PC-3 (cell line): ENCODE results near the gene TFAP2B. TPM values are rescaled to one million over a fixed set of nuclear protein-coding genes. Genes with fewer than 3 reads are reported as not detected.

ENCODE experiments used
- ATAC-seq: fragments of 200-7000 bp; cut with Tn5 transposase; 2 replicates; pipeline ENCODE4 v1.9.1; 2020; ENCODE audit warnings: mild to moderate bottlenecking, moderate library complexity
- BruUV-seq: library from RNA; stranded (reverse); fragments of 400-500 nt; replicated peaks from 2 replicates; lab custom pipeline; 2021; lab: Mats Ljungman, UMichigan
- CTCF ChIA-PET: fragments of 300-600 bp; sonication (Branson Sonifier 250); formaldehyde crosslinking; loops from one replicate; lab custom pipeline; 2022; ENCODE audit warnings: antibody characterized with exemption; lab: Charles Lee
- POLR2A ChIA-PET: fragments of 300-600 bp; sonication (Branson Sonifier 250); formaldehyde crosslinking; loops from one replicate; lab custom pipeline; 2022; ENCODE audit warnings: antibody characterized with exemption; ENCODE audit not compliant: unreplicated experiment; lab: Charles Lee
- DNase-seq: peaks from one replicate; pipeline ENCODE4 v3.0.0-alpha.2; 2015
- H2AFZ ChIP-seq: fragments of 300-600 bp; sonication (generic); 2 replicates; pipeline ENCODE4 v1.6.0; 2016; ENCODE audit warnings: antibody characterized with exemption, low read length
- H3F3A ChIP-seq: fragments of 300-600 bp; sonication (generic); one replicate; pipeline ENCODE4 v1.6.0; 2017; ENCODE audit warnings: antibody characterized with exemption, low read length, control low read depth, mild to moderate bottlenecking; ENCODE audit not compliant: unreplicated experiment
- H3K27ac ChIP-seq: fragments of 300-600 bp; sonication (generic); 2 replicates; pipeline ENCODE4 v1.5.1; 2016; ENCODE audit warnings: mild to moderate bottlenecking, low read length
- H3K27me3 ChIP-seq: fragments of 300-600 bp; sonication (generic); 2 replicates; pipeline ENCODE4 v1.6.1; 2016; ENCODE audit warnings: low read length, mixed read lengths
- H3K36me3 ChIP-seq: fragments of 300-600 bp; sonication (generic); 2 replicates; pipeline ENCODE4 v1.6.1; 2016; ENCODE audit warnings: low read depth, mixed run types, low read length, mixed read lengths
- H3K4me1 ChIP-seq: fragments of 300-600 bp; sonication (generic); 2 replicates; pipeline ENCODE4 v1.5.1; 2016; ENCODE audit warnings: low read length; ENCODE audit not compliant: insufficient read depth
- H3K4me2 ChIP-seq: fragments of 300-600 bp; sonication (generic); 2 replicates; pipeline ENCODE4 v1.6.0; 2016; ENCODE audit warnings: low read length
- H3K4me3 ChIP-seq: fragments of 300-600 bp; sonication (generic); 2 replicates; pipeline ENCODE4 v1.5.1; 2016; ENCODE audit warnings: mild to moderate bottlenecking, low read length, mixed read lengths
- H3K79me2 ChIP-seq: fragments of 300-600 bp; sonication (generic); 2 replicates; pipeline ENCODE4 v1.6.1; 2017; ENCODE audit warnings: low read length, mixed read lengths
- H3K9ac ChIP-seq: fragments of 300-600 bp; sonication (generic); 2 replicates; pipeline ENCODE4 v1.6.0; 2016; ENCODE audit warnings: mild to moderate bottlenecking, low read length
- H3K9me2 ChIP-seq: fragments of 300-600 bp; sonication (generic); replicated peaks from 2 replicates; pipeline ENCODE4 v1.6.1; 2016; ENCODE audit warnings: mixed run types, low read length, mixed read lengths
- H3K9me3 ChIP-seq: fragments of 300-600 bp; sonication (generic); 2 replicates; pipeline ENCODE4 v1.6.1; 2016; ENCODE audit warnings: low read length, mixed read lengths
- H4K20me1 ChIP-seq: fragments of 300-600 bp; sonication (generic); 2 replicates; pipeline ENCODE4 v1.6.1; 2016; ENCODE audit warnings: low read length, mixed read lengths
- CTCF ChIP-seq: fragments of 300-600 bp; sonication (generic); conservative IDR thresholded peaks from 2 replicates; pipeline ENCODE4 v1.5.1; 2017; ENCODE audit warnings: antibody characterized with exemption, low read depth, mild to moderate bottlenecking, low read length
- EZH2 ChIP-seq: fragments of 300-600 bp; sonication (generic); IDR thresholded peaks from one replicate; pipeline ENCODE4 v1.6.1; 2017; ENCODE audit warnings: antibody characterized with exemption, mild to moderate bottlenecking, low read length; ENCODE audit not compliant: unreplicated experiment
- EZH2phosphoT487 ChIP-seq: fragments of 300-600 bp; sonication (generic); IDR thresholded peaks from 2 replicates; pipeline ENCODE4 v1.6.1; 2018; ENCODE audit warnings: mild to moderate bottlenecking, antibody characterized with exemption, low read length, borderline replicate concordance
- intact Hi-C: fragments of 100-400 bp; cut with micrococcal nuclease; formaldehyde crosslinking; loops from 2 replicates; pipeline ENCODE4 v1.9.0; 2023
- total RNA-seq: library from RNA; depleted of rRNA; stranded (reverse); fragments of >200 nt; gene quantifications from 2 replicates; pipeline ENCODE4 v1.2.3, GENCODE V29; 2014

The TFAP2B gene
- total RNA-seq, 1 experiment from 2014 or later: not detected

- ATAC-seq (no peak), DNase-seq (no peak)
- no peaks in the 10 kb centered on the region for H3K36me3 ChIP-seq
- BruUV-seq: no TSS peak
- H3K79me2 ChIP-seq: no peaks in the 10 kb centered on the region
- no peak overlapping the region for H3K4me3 ChIP-seq
- H3K9me3 ChIP-seq: no peaks in the 10 kb centered on the region
- H3K27me3 ChIP-seq: no peaks in the 10 kb centered on the region
- H3K4me2 ChIP-seq: no peak overlapping the region
- no peak overlapping the region for H2AFZ ChIP-seq
- H3K9me2 ChIP-seq: no peaks in the 10 kb centered on the region
- H3K9ac ChIP-seq: no peak overlapping the region
- ChIA-PET POLR2A (no interaction called here), CTCF (no interaction called here)
- H3F3A ChIP-seq: no peaks in the 10 kb centered on the region
- intact Hi-C loops: no loop called here
- no peaks in the 10 kb centered on the region for H4K20me1 ChIP-seq
- H3K27ac ChIP-seq: no peak overlapping the region
- TF ChIP-seq CTCF (no peak), EZH2 (no peak), EZH2phosphoT487 (no peak)
- no peaks in the 10 kb centered on the region for H3K4me1 ChIP-seq
Observed at GRCh38 chr6:50864601-50865000, 45.9 kb downstream of the TFAP2B start.

GRCh38 chr6:50868466-50868865 is 49.8 kb downstream of the TFAP2B start:
- Histone ChIP-seq H3K4me1 (no peaks in the 10 kb centered on the region), H3K27ac (no peak overlapping the region), H3K27me3 (0 out of 2 replicates have a peak, but pooled peaks cover 3% of the 10 kb centered on the region), H4K20me1 (no peaks in the 10 kb centered on the region), H3F3A (no peaks in the 10 kb centered on the region), H3K4me2 (no peak overlapping the region), H3K9ac (no peak overlapping the region), H3K9me3 (no peaks in the 10 kb centered on the region), H3K9me2 (no peaks in the 10 kb centered on the region), H3K79me2 (no peaks in the 10 kb centered on the region), H3K4me3 (no peak overlapping the region), H3K36me3 (no peaks in the 10 kb centered on the region), H2AFZ (no peak overlapping the region)
- CTCF ChIA-PET: no interaction called here
- POLR2A ChIA-PET: no interaction called here
- DNase-seq: no peak
- TF ChIP-seq EZH2phosphoT487: no peak
- TF ChIP-seq EZH2: no peak
- TF ChIP-seq CTCF: no peak
- no TSS peak for BruUV-seq
- intact Hi-C loops: no loop called here
- no peak for ATAC-seq

- H2AFZ ChIP-seq: no peak overlapping the region
- ChIA-PET CTCF (no interaction called here), POLR2A (no interaction called here)
- no peaks in the 10 kb centered on the region for H3K36me3 ChIP-seq
- no peak overlapping the region for H3K9ac ChIP-seq
- H3K4me3 ChIP-seq: no peak overlapping the region
- BruUV-seq: no TSS peak
- ATAC-seq: no peak
- H3K27ac ChIP-seq: no peak overlapping the region
- no peak for DNase-seq
- no peaks in the 10 kb centered on the region for H3K4me1 ChIP-seq
- intact Hi-C loops: no loop called here
- H3K27me3 ChIP-seq: peaks cover 26% of the 10 kb centered on the region
- no peaks in the 10 kb centered on the region for H3F3A ChIP-seq
- H3K9me3 ChIP-seq: no peaks in the 10 kb centered on the region
- H3K79me2 ChIP-seq: no peaks in the 10 kb centered on the region
- no peaks in the 10 kb centered on the region for H3K9me2 ChIP-seq
- TF ChIP-seq EZH2phosphoT487 (no peak), EZH2 (no peak), CTCF (no peak)
- H4K20me1 ChIP-seq: no peaks in the 10 kb centered on the region
- H3K4me2 ChIP-seq: no peak overlapping the region
Observed at GRCh38 chr6:50873167-50873566, 54.5 kb downstream of the TFAP2B start.
